ENCODE data around the gene RTEL1. TPM values are rescaled to one million over a fixed set of nuclear protein-coding genes. Genes with fewer than 3 reads are reported as not detected.
"Not testable (repeated sequence)": the region's sequence is repeated elsewhere in the genome, so short reads cannot be mapped to it uniquely, and the experiment has no call there.

RTEL1 gene
- total RNA-seq, 3 donors from 2014 or later (not counting 1 experiment from before 2014, with no cell fraction given), result 36.3 to 52.0 (median 40.4) TPM

GRCh38 chr20:63627751-63628245, 30.3 kb upstream of the RTEL1 start:
- DNase-seq, result peak in 1 of 2 donors; percentile 32
- Mint-ChIP-seq H3K27me3 (ENCODE audit: low read depth in 2 of 2) (no peaks in the 10 kb centered on the region), H3K9me3 (no peaks in the 10 kb centered on the region), H3K27ac (peak overlapping the region; percentile 83 to 89), H3K4me3 (peak overlapping the region; percentile 94), H3K4me1 (peaks cover 17 to 23% of the 10 kb centered on the region in 2 donors), H3K36me3 (no peaks in the 10 kb centered on the region)
- H3K4me3 ChIP-seq (ENCODE audit: low read length), result peak overlapping the region; percentile 94
- intact Hi-C loops (cut with micrococcal nuclease), result loop anchor here (1.0 to 5.0 kb wide), 3 partner anchors 8 to 125 kb away; no protein-coding TSS in a partner anchor
- no peak for ATAC-seq
- TF ChIP-seq CTCF (IDR thresholded peaks at IDR 0.05), result no peak
- no peaks in the 10 kb centered on the region for H3K36me3 ChIP-seq (ENCODE audit: control insufficient read depth, insufficient read depth, low read length)
- WGBS (ENCODE audit: insufficient coverage), result 8% methylated on average over 28 of the region's 28 CpGs
- peak overlapping the region; percentile 85 for H3K27ac ChIP-seq (ENCODE audit: low read length)
- H3K27me3 ChIP-seq (ENCODE audit: control insufficient read depth, insufficient read depth, low read length), result no peaks in the 10 kb centered on the region
- H3K4me1 ChIP-seq (ENCODE audit: control insufficient read depth, insufficient read depth, low read length), result peaks cover 44% of the 10 kb centered on the region
- H3K9me3 ChIP-seq (ENCODE audit: control insufficient read depth, insufficient read depth, low read length), result no peaks in the 10 kb centered on the region

GRCh38 chr20:63628246-63628975, 29.7 kb upstream of the RTEL1 start:
- no peak for TF ChIP-seq CTCF (IDR thresholded peaks at IDR 0.05)
- Mint-ChIP-seq H3K4me3 (peak overlapping the region; percentile 94), H3K4me1 (peaks cover 17 to 22% of the 10 kb centered on the region in 2 donors), H3K27me3 (ENCODE audit: low read depth in 2 of 2) (no peaks in the 10 kb centered on the region), H3K27ac (peak overlapping the region; percentile 83 to 89), H3K36me3 (no peaks in the 10 kb centered on the region), H3K9me3 (no peaks in the 10 kb centered on the region)
- H3K9me3 ChIP-seq (ENCODE audit: control insufficient read depth, insufficient read depth, low read length), result no peaks in the 10 kb centered on the region
- ATAC-seq (no peak), DNase-seq (peak in 1 of 2 donors; percentile 69)
- H3K36me3 ChIP-seq (ENCODE audit: control insufficient read depth, insufficient read depth, low read length), result no peaks in the 10 kb centered on the region
- H3K27me3 ChIP-seq (ENCODE audit: control insufficient read depth, insufficient read depth, low read length), result no peaks in the 10 kb centered on the region
- peaks cover 51% of the 10 kb centered on the region for H3K4me1 ChIP-seq (ENCODE audit: control insufficient read depth, insufficient read depth, low read length)
- H3K4me3 ChIP-seq (ENCODE audit: low read length), result peak overlapping the region; percentile 94
- WGBS (ENCODE audit: insufficient coverage), result 21% methylated on average over 22 of the region's 22 CpGs
- intact Hi-C loops (cut with micrococcal nuclease), result loop anchor here (5.0 kb wide), 1 partner anchor 124 kb away; no protein-coding TSS in a partner anchor
- no peak overlapping the region for H3K27ac ChIP-seq (ENCODE audit: low read length)

- WGBS (ENCODE audit: insufficient coverage), result 98% methylated on average over 6 of the region's 6 CpGs
- H3K4me1 Mint-ChIP-seq, result peaks cover 30% of the 10 kb centered on the region in 2 donors
- not testable (repeated sequence) for H3K36me3 ChIP-seq (ENCODE audit: control insufficient read depth, insufficient read depth, low read length)
These were observed 27.2 kb upstream of the RTEL1 start for GRCh38 chr20:63630956-63631355.

GRCh38 chr20:63631426-63631825, 26.7 kb upstream of the RTEL1 start:
- ATAC-seq; H3K9me3 Mint-ChIP-seq; H3K27me3 Mint-ChIP-seq (ENCODE audit: low read depth in 2 of 2); H3K36me3 Mint-ChIP-seq; H3K9me3 ChIP-seq (ENCODE audit: control insufficient read depth, insufficient read depth, low read length); H3K27me3 ChIP-seq (ENCODE audit: control insufficient read depth, insufficient read depth, low read length); H3K27ac ChIP-seq (ENCODE audit: low read length); H3K27ac Mint-ChIP-seq; H3K4me3 Mint-ChIP-seq; H3K4me3 ChIP-seq (ENCODE audit: low read length); H3K36me3 ChIP-seq (ENCODE audit: control insufficient read depth, insufficient read depth, low read length): not testable (repeated sequence)
- peaks cover 71% of the 10 kb centered on the region for H3K4me1 ChIP-seq (ENCODE audit: control insufficient read depth, insufficient read depth, low read length)
- 80% methylated on average over 10 of the region's 10 CpGs for WGBS (ENCODE audit: insufficient coverage)
- peak in 1 of 2 donors; percentile 36 for DNase-seq
- intact Hi-C loops (cut with micrococcal nuclease), result loop anchor here (10.0 kb wide), 1 partner anchor 103 kb away; the partner anchor contains the start of genes LIME1 and SLC2A4RG
- peaks cover 30 to 31% of the 10 kb centered on the region in 2 donors for H3K4me1 Mint-ChIP-seq

More at GRCh38 chr20:63630956-63631355, 27.2 kb upstream of the RTEL1 start:
- ATAC-seq; H3K9me3 ChIP-seq (ENCODE audit: control insufficient read depth, insufficient read depth, low read length); H3K9me3 Mint-ChIP-seq; H3K27ac Mint-ChIP-seq; H3K4me3 ChIP-seq (ENCODE audit: low read length); DNase-seq; H3K4me3 Mint-ChIP-seq; H3K27ac ChIP-seq (ENCODE audit: low read length); H3K27me3 ChIP-seq (ENCODE audit: control insufficient read depth, insufficient read depth, low read length); H3K27me3 Mint-ChIP-seq (ENCODE audit: low read depth in 2 of 2); H3K36me3 Mint-ChIP-seq: not testable (repeated sequence)
- intact Hi-C loops (cut with micrococcal nuclease), result loop anchor here (10.0 kb wide), 1 partner anchor 104 kb away; the partner anchor contains the start of genes LIME1 and SLC2A4RG
- peaks cover 69% of the 10 kb centered on the region for H3K4me1 ChIP-seq (ENCODE audit: control insufficient read depth, insufficient read depth, low read length)

Measured in natural killer cell (primary cell).